ENCODE data around the gene SEMA5B.

Gene SEMA5B

DNA sequence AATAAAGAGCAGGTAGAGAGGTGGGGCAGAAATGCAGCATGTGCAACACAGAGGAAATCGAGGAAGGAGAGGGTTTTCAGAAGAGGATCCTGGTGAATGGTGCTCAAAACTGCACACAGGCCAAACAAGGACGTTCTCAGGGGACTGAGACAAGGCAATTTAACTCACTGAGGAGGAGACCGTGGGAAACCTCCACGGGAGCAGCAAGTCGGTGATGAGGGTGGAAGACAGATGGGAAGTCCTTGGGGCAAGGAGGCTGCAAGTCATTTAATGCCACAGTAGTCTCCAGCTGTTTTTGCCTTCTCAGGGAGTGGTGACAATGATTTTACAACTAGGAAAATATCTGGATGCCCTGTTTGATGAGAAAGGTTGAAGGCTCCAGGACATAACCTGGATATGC, 27.8 kb upstream of the SEMA5B start:
- DNase-seq: no peak

DNA sequence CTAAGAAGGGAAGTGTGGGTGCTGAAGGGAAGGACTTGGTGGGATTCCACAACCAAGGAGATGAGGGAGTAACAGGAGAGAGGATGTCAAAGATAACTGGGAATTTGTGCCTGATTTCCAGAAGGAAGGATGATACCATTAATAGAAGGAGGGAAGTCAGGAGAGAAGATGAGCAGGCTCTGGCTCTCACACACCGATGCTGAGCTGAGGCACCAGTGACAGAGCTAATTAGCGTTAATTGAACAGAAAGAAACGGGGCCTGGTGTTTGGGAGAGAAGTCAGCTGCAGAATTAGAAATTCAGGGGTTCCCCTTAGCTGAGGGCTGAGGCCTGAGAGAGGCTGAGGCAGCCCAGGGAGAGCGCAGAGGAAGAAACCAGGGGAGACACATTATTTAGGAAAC, 27.4 kb upstream of the SEMA5B start:
- no peak for DNase-seq

DNA sequence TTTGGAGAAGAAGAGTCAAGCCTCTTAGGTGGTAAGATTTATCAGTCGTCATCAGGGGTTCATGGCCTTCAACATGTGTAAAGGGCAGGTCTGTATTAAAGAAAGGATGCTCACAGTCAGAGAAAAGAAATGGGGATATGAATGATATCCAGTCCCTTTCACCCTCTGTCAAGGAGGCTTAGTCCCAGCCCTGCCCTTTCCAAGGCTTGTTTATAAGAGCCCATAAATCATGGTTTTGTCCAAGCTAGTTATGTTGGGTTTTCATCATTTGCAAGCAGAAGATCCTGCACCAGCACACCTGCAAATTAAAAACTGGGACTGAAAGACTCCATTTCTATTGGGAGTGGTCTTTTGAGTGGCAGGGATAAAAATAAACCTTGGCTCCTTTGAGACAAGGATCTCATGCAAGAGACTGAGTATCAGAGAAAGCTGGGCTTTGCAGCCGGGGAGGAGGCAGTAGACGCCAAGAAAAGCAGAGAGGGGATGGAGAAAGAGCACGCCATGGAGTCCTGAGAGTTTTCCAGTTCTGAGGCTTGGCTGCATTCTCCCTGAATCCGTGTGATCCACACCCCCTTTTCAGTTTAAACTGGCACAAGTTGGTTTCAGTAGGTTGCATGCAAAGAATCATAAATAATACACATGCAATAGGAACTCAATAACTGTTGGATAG, 26.7 kb upstream of the SEMA5B start:
- DNase-seq: no peak

DNA sequence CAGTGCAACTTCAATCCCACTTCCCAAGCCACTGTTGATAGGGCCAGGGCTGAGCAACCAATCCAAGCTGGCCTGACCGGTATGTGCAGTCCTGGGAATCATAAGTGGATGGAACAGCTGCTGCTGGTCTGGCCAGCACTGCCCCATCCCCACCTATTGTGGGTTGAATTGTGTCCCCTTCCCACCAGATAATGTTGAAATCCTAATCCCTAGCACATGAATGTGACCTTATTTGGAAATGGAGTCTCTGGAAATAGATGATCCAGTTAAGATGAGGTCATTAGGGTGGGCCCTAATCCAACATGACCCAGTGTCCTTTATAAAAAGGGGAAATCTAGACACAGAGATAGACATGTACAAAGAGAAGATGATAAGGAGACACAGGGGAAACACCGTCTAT, 25.5 kb upstream of the SEMA5B start:
- no peak for DNase-seq

DNA sequence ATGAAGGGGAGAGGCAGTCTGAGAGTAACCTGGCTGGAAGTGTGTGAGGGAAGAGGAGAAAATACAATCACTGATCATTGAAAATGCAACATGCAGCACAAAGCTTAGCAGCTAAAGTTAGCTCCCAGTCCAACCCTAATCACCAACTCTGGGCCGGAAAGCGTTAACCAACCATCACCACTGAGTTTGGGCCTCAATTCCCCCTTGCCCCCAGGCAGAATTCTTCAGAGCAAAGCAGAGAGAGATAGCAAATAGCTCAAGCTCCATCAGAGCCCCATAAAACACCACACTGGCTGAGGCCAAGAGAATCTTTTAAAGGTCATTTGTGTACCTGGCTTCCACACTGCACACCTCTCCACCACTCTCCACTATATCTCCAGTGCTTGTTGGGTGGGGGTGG, 23.1 kb upstream of the SEMA5B start:
- DNase-seq: no peak

DNA sequence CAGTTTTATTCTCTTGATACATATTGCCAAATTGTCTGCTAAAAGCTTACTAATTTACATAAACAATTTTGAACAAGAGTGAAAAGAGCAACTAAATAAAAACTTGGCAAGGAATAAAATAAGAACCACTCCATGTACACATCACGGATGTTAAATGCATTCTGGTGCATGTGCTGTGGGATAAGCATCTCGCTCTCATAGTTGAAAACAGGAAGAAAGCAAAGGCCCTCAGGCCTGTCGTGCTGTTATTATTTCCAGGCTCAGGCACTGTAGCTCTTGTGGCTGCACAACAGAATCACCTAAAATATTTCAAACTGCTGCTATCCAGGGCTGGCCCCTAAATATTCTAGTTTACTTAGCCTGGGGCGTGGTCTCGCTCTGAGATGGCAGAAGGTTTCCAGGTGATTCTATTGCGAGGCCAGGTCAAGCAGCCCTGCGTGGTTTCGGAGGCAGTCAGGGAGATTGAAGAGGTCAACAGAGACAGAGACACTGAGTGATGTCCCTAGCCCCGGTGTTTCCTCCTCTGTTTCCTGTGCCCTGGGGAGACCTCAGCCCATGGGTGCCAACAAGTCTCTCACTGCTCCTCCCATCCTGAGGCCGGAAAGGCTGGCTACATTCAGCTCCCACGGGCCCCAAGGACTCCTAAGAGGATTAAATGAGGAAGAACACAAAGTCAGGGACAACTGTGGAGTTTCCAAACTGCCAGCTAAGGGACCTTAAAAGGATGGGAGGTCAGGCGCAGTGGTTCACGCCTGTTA, 21.1 kb upstream of the SEMA5B start:
- DNase-seq: no peak

DNA sequence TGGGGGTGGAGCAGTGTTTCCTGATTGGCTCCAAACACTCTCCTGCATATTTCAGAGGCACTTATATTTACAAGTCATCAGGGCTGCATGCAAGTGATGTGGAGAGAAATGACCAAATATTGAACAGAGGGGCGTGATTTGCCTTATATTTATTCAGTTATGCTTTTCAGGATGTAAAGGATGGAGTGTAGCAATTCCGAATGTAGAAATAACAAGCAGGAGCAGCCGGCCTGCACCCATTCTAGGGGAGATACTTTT, 19.4 kb upstream of the SEMA5B start:
- DNase-seq: no peak

DNA sequence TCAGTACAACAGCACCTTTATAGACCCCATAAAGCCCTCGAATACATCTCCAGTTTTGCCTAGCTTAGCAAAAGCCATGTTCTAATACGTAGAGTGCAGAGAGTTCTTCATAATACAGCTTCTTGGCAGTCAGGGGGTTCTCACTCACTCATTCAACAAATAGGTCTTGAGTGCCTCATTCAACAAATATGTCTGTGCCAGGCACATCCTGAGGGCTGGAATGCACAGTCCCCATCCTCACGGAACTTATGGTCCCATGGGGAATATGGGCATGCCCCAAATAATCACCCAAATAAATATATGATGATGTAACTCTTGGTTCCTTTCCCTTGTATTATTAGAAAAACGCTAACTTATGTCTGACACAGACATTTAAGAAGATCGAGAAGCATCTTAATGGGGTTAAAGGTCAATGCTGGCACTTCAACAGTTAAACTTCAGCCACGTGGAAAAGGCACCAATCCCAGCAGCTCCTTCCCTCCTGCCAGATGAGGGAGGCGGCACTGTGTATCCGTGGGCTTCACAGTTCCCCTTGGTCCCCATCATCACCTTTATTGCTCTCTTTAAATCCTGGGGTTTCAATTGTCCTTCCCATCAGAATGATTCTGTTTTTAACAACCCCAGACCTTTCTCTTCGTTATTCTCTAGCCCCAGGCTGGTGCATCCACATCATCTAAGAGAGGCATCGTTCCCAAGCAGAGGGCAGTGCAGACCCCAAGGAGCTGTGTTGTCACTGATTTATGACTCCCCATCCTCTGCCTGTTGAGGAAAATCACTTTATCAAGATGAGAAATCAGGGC, 18.9 kb upstream of the SEMA5B start:
- DNase-seq: no peak

DNA sequence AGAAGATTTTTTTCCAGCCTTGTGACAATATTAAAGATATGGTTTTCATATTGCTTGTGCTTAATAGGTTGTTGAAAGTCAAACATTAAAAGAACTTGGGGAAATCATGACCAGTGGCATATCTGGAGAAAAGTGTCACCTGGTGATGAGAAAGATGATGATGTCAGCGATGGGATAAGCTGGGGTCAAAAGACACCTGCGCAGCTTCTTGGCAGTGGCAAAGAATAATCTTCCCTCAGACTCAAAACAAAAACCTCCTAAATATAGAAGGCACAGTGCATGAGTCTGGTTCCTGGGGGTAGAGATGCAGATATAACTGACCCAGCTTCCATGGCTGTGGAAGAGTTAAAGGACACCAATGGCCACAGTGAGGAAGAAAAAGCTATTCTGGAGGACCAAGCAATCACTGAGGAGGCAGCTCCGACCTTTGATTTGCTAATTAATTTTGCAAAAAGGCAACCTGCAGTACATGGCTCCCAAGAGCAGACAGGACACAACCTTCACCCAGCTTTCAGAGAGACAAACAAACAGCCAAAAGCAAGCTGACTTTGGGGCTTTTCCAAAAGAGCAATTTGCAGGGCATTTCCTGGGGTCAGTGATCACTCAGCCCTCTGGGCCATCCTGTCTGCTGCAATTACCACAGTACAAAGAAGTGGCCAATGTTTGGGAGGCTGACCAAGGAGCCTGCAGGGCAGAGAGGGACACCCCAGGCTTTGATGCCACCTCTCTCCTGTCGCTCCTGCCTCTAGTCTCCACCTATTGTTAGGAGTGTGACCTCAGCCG, 17.6 kb upstream of the SEMA5B start:
- DNase-seq: no peak

DNA sequence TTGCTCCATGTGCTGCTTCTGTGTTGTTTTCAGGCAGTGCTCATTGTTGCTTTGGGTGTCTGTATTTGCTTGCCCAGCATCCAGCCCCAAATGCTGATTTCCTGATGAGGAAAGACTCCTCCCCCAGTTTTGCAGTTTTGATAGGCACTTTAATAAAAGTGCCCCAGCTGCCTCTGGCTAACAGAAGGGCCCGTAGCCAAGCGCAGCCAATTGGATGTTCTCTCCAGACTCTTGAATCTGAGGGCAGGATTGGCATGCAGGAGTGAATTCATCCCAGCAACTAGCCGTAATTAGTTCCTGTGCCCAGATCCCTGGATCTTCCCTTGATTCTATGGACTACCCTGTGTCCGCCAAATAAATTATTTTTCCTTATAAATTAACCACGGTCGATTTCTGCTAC, 14.8 kb upstream of the SEMA5B start:
- no peak for DNase-seq

DNA sequence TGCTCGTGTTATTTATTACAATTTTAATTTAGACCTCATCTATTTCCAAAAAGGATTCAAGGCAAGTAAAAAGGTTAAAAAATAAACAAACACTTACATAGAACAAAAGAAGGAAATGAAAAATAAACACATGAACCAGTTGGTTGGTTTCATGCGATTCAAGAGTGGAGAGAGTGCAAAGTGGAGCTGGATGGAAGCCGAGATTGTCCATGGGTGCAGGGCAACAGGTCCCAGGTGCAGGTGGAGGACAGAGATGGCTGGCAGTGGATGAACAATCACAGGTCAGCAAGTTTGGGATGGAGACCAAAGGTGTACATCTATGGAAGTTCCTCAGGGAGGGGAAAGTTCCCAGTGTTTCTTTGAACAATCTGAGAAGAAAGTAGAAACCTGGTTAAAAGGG, 11.6 kb upstream of the SEMA5B start:
- DNase-seq: no peak

DNA sequence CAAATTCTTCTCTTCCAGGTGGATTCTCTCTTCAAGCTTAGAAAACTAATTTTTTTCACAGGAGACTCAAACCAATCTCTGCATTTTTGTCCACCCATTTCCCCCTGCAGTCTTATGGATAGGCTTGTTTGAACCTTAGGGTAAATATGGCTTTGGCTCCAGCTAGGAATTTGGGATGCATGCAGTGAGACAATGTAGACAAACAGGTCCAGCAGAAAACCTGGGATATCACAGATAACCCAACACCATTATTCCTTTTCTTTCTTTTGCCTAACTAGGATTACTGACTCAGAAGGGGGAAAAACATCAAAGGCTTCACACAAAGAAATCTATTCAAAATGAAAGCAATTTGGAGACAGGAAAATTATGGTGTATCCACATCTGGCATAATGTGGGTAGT, 11.2 kb upstream of the SEMA5B start:
- DNase-seq: no peak

DNA sequence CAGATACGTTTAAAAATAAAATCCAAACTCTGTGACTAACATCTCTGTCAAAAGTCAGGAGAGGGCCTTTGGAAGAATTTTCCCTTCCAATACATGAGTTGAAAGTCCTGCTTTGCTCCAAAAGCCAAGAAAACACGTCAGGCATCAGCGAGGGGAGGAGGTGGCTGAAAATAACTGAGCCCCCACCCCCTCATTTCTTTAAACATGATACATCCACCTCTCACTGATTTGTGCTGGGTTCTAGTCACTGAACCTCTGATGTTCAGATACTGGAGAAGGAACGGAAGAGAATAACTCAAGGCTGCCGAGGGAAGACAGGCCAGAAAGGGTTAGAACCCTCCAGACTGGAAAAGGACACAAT, 9.4 kb upstream of the SEMA5B start:
- DNase-seq: no peak

DNA sequence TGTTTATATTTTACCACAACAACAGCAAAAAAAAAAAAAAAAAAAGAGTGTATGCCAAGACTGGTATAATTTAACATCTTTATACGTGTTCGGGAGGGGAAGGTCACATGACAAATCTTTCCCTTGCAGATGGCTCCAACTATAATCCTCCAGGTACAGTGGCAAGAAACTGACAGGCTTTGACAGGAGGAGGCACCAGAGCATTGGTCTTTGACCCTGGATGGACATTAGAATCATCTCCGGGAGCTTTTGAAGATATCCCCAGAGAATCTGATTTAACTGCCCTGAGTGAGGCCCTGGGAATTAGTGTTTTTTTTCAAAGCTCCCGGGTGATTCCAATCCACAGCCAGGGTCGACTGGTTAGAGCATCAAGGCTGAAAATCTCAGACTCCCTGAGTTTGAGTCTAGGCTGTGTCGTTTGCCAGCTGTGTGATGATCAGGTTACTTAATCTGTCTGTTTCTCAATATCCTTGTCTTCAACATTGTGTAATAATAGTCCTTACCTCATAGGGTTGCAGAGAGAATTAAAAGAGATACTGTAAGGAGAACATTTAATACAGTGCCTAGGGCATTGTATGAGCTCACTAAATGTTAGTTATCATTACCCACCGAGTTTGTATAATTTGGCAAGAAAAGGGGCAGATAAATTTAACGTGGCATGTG, 8.9 kb upstream of the SEMA5B start:
- no peak for DNase-seq

DNA sequence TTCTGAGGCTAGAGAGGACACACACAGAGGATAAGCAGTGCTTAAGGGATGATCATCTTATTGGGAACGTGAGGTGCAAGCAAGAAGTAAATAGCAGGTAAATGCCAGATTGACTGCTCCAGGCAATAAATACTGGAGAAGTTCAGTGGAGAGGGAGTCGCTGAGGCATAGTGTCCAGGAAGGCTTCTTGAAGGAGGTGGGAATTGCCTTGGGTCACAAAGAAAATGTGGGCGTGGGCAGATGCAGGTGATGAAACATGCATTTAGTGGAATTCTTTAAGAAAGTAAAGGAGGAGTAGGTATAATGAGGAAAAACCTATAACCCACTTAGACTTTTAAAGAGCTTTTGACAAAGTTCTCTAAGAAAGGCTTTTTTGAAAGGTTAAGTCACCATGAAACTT, 7.4 kb upstream of the SEMA5B start:
- DNase-seq: no peak

DNA sequence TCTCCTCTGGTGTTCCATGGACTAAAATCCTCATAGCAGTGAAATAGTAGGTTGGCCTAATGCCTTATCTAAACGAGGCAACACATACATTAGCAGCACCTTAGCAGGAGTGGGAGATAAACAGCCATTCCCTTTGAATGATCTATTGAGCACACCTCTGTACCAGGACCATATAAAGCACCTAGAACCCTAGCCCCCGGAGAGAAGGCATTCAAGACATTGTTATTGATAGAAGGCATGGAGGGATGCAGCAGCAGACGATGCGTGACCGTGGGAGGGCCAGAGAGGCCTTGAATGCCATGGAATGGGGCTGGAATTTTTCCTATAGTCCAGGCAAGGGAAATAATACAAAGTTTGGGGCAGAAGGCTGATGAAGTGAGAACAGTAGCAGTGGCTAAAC, 6.6 kb upstream of the SEMA5B start:
- no peak for DNase-seq

DNA sequence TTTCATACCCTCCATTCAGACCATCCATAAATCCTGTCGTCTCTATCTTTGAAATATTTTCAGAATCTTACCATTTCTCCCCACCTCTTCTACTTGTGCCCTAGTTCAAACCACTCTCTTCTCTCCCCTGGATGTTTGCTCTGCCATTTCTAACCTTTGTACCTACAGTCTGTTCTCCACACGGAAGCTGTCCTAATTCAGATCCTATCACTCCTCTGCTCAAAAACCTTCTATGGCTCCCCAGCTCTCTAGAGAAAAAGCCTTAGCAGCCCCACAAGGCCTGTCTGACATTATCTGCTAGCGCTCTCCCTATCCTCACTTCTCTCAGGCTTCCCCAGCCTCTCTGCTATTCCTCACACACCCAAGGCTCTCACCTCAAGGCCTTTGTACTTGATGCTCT, 4.5 kb upstream of the SEMA5B start:
- no peak for DNase-seq

DNA sequence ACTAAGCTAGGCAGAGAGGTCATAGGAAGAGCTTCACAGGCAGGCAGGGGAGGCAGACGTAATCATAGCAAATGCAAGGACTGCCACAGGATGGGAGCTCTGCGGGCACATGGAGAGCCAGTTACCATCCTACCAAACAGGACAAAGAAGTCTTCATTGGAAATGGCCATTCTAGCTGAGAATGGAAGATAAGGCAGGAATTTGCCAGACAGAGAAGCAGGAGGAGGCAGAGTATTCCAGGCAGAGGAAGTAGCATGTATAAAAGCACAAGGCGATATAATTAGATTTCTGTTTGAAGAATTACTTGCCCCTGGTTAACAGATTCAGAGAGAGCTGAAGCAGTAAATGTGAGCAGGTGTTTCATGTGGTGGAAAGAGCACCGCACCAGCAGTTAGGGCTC, 3.5 kb upstream of the SEMA5B start:
- no peak for DNase-seq

DNA sequence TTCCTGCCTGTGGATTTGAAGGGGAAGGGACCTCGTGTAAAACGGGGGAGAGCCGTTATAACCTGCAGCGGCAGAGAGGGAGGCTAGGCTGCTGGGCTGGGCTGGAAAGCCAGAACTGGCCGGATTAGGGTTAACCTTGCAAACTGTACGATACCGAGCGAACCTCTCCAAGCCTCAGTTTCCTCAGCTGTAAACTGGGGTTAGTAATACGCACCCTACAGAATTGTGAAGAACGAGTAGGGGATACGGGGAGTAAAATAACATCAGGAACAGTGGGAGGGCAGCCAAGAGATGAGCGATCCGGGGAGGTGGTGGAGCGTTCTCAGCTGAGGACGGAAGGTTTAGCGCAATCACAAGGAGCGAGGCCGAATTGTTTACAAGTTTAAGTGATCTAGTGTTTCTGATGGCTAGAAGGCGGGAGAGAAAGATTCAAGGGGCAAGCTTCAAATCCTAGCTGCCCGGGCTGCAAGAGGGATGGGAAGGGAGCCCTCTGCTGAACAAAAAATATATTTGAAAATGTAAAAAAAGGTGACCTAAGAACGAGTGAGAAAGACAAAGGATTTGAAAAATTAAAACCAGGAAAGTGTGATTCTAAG, 768 bp upstream of the SEMA5B start:
- peak; percentile 52 for DNase-seq

DNA sequence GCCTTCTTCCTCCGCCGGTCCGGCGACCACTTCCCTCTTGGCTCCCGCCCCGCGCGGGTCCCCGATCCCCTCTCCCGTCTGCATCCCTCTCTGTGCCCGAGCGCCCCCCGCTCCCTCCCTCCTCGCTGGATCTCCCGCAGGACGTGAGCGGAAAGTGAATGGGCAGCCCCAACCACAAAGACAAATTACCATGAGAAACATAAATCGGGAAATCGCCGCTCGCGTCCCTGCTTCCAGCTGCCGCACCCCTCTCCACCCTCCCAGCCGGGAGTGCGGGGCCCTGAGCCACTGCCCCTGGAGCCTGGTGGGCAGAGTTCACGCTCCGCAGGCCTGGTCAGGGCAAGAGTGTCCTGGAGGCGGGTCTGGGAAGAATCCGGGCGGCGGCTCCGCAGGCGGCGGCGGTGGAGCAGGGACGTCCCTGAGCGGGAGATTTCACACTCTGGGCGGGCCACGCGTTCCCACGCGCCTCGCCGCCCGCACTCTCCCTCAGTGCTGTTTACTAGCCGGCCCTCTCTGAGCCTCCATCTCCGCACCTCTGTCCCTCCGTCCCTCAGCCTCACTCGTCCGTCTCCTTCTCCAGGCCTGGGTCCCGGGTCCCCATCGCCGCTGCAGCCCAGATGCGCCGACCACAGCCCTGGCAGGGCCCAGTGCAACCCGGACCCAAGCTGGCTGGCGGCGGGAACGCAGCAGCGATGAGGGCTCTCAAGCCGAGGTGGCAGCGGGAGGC, 835 bp downstream of the SEMA5B start:
- DNase-seq: no peak

DNA sequence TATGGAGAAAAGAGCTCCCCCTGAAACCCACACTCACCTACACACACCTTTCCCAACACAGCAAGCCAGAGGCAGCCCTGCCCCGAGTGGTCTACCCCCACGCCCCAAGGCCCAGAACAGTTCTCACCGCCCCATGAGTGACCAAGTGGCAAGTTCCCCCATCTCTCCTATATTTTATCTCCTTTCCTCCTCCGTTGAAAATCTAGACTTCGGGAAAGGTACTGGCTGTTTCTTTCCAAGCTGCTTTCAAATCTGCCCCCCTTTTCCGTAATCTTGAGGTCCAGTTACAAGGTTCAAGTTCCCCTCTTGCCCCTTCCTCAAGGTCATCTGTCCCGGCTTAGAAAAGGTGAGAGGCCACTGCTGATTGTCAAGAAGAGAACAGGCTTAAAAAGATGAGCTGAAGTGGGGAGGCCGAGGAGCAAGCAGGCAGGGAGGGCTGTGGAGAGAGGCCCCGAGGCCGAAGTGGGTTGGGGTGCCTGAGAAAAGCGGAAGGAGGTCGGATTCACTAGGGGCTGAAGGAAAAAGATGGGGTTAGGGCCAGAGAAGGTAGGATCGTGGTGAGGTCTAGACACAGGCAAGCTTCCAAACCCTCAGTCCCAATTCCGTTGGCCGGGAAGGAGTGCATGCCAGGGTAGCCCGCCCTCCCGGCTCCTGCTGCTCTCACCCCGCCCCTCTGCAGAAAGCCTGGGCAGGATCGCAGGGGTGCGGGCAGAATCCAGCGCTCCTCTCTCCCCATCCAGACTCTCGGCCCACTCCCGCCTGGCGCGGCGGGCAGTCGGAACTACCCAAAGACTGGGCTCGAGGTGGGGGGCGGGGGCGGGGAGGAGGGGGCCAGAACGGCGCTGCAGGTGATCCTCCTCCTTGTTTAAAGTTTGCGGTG, 1.7 kb downstream of the SEMA5B start:
- DNase-seq: no peak
